HepG2 (cell line): ENCODE results near the gene UBAP2. TPM values are rescaled to one million over a fixed set of nuclear protein-coding genes. Genes with fewer than 3 reads are reported as not detected.

Experiments
- ELF4 ChIP-seq: sonication (generic); formaldehyde crosslinking; IDR thresholded peaks from 2 replicates; pipeline ENCODE4 v1.5.0; 2020; ENCODE audit warnings: missing genetic modification reagents, mild to moderate bottlenecking, moderate library complexity, borderline replicate concordance
- ETV6 ChIP-seq: sonication (generic); formaldehyde crosslinking; conservative IDR thresholded peaks from 2 replicates; pipeline ENCODE4 v1.4.0; 2020; ENCODE audit warnings: missing genetic modification reagents
- KLF13 ChIP-seq: sonication (generic); formaldehyde crosslinking; IDR thresholded peaks from 2 replicates; pipeline ENCODE4 v1.4.0; 2020; ENCODE audit warnings: mild to moderate bottlenecking, missing genetic modification reagents
- NFE2L1 ChIP-seq: sonication (generic); formaldehyde crosslinking; IDR thresholded peaks from 2 replicates; pipeline ENCODE4 v1.4.0; 2020; ENCODE audit warnings: missing genetic modification reagents, mild to moderate bottlenecking, borderline replicate concordance
- NR3C1 ChIP-seq: sonication (generic); formaldehyde crosslinking; IDR thresholded peaks from 2 replicates; pipeline ENCODE4 v1.4.0; 2020; ENCODE audit warnings: missing genetic modification reagents
- PCBP2 ChIP-seq: fragments of 200-400 bp; formaldehyde crosslinking; optimal IDR thresholded peaks from 2 replicates; pipeline ENCODE3; 2018; ENCODE audit warnings: low read length, low read depth; ENCODE audit not compliant: poor library complexity, severe bottlenecking
- PHB2 ChIP-seq: fragments of 450-650 bp; IDR thresholded peaks from 2 replicates; pipeline ENCODE4 v1.6.1; 2018; ENCODE audit not compliant: partially characterized antibody
- POGZ ChIP-seq: sonication (generic); formaldehyde crosslinking; IDR thresholded peaks from 2 replicates; pipeline ENCODE4 v1.4.0; 2020; ENCODE audit warnings: mild to moderate bottlenecking, missing genetic modification reagents
- RFX1 ChIP-seq: fragments of 450-650 bp; IDR thresholded peaks from 2 replicates; pipeline ENCODE4 v1.6.1; 2017
- SMARCE1 ChIP-seq: fragments of 450-650 bp; IDR thresholded peaks from 2 replicates; pipeline ENCODE4 v1.6.1; 2017; ENCODE audit warnings: borderline replicate concordance
- SOX6 ChIP-seq, 2 experiments: fragments of 450-650 bp in 1 of 2; sonication (generic) in 1 of 2; formaldehyde crosslinking in 1 of 2; IDR thresholded peaks; 2 replicates each; pipeline versions ENCODE4 v1.4.0 to v1.6.1; 2017 to 2020; ENCODE audit warnings: antibody characterized with exemption in 1 of 2, mild to moderate bottlenecking in 1 of 2, missing genetic modification reagents in 1 of 2
- ZFAT ChIP-seq: sonication (generic); formaldehyde crosslinking; conservative IDR thresholded peaks from 2 replicates; pipeline ENCODE4 v1.8.1; 2023; ENCODE audit warnings: missing genetic modification reagents, inconsistent platforms
- ZNF282 ChIP-seq: fragments of 450-650 bp; IDR thresholded peaks from 2 replicates; pipeline ENCODE4 v1.6.1; 2018; ENCODE audit not compliant: partially characterized antibody
- ZNF431 ChIP-seq: sonication (generic); formaldehyde crosslinking; IDR thresholded peaks from 2 replicates; pipeline ENCODE4 v1.9.0; 2022; ENCODE audit warnings: missing genetic modification reagents, low read depth, mild to moderate bottlenecking, borderline replicate concordance
- ZNF724P ChIP-seq: sonication (generic); formaldehyde crosslinking; IDR thresholded peaks from 2 replicates; pipeline ENCODE4 v1.8.0; 2022; ENCODE audit warnings: missing genetic modification reagents, borderline replicate concordance
- ZNF772 ChIP-seq: sonication (generic); formaldehyde crosslinking; IDR thresholded peaks from 2 replicates; pipeline ENCODE4 v1.5.0; 2020; ENCODE audit warnings: mild to moderate bottlenecking, missing genetic modification reagents
- ZSCAN31 ChIP-seq: sonication (generic); formaldehyde crosslinking; IDR thresholded peaks from 2 replicates; pipeline ENCODE4 v1.5.0; 2020; ENCODE audit warnings: low read depth, mild to moderate bottlenecking, missing genetic modification reagents
- polyA plus RNA-seq, 8 experiments: library from polyadenylated mRNA; depleted of rRNA in 3 of 8; stranded (reverse) in 7 of 8; unstranded in 1 of 8; fragments of >200 nt; fragmentation: Illumina TruSeq in 4 of 8; extraction: Trizol in 4 of 8; gene quantifications; 2 replicates each; pipeline versions ENCODE4 v1.2.1 to v1.2.3, GENCODE V29; 2011 to 2016; ENCODE audit warnings: low read depth in 4 of 8, missing spikeins in 1 of 8, mixed read lengths in 1 of 8; ENCODE audit not compliant: insufficient read depth in 1 of 8
- total RNA-seq, 5 experiments: library from RNA; depleted of rRNA; stranded (reverse); fragments of >200 nt; fragmentation: Illumina TruSeq; extraction: Trizol; gene quantifications; 2 replicates each; pipeline ENCODE4 v1.2.3, GENCODE V29; 2016; ENCODE audit warnings: low read depth in 1 of 5
- TF ChIP-seq, protein P1 (sequence below): sonication (generic); formaldehyde crosslinking; IDR thresholded peaks from 2 replicates; pipeline ENCODE4 v1.8.1; 2023; ENCODE audit warnings: mild to moderate bottlenecking, missing genetic modification reagents
- TF ChIP-seq, protein P2 (sequence below): sonication (generic); formaldehyde crosslinking; IDR thresholded peaks from 2 replicates; pipeline ENCODE4 v1.5.0; 2020; ENCODE audit warnings: mild to moderate bottlenecking, missing genetic modification reagents, borderline replicate concordance
- TF ChIP-seq, protein P3 (sequence below): sonication (generic); formaldehyde crosslinking; IDR thresholded peaks from 2 replicates; pipeline ENCODE4 v1.4.0; 2020; ENCODE audit warnings: missing genetic modification reagents

UBAP2 gene
- total and polyA plus RNA-seq, 2 of the 13 experiments (the other 11 are each of a cell fraction or from before 2014, with no cell fraction given), result 19.0 to 22.0 TPM

DNA sequence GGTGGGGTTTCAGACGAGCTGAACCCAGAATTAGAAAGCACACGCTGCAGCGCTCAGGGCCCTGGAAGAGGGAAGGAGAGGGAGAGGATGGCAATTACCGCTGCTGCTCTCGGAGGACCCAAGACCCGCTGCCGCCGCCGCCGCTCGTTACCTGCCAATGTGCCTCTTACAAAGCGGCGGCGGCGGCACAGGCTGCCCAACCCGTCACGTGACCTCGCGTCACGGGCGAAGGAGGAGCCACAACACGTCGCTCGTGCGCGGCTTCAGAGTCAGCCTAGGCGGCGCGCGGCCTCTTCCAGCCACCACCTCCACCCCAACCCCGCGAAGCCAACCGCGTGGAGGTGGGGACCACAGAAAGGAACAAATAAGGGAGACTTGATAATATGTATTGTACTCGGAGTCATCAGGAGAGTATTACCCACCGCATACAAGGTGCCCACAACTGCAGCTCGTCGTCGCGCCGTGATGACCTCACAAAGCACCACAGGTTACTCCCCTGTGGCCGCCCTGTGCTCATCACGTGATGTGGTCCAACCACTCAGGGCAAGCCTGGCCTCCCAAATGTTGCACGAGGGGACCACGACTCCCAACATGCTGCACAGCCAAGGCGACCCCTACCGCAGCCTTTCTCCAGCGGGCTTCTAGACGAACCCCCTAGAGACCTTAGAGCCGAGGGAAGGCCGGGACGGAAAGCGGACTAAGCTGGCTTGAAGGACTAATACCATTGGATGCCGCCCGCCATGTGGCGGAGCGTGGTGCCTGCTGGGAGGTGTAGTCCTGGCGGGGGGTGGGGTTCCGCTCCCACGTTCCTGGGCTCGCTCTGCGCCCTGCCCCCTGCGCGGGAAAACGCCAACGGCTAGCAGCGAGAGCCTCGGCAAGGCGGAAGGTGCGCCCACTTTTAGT is at the start of gene UBAP2 (continued):
- TF ChIP-seq ETV6, result peak; percentile 71; the same call in 1 of the 2 replicates
- TF ChIP-seq SMARCE1, result no peak
- no peak for TF ChIP-seq SOX6 (IDR thresholded peaks at IDR 0.05)
- TF ChIP-seq SOX6 (CRISPR knock-in tag; IDR thresholded peaks at IDR 0.05), result peak; percentile 79
- no peak for TF ChIP-seq NR3C1 (CRISPR knock-in tag)
- TF ChIP-seq ZFAT (CRISPR knock-in tag), result no peak
- TF ChIP-seq, protein P1, sequence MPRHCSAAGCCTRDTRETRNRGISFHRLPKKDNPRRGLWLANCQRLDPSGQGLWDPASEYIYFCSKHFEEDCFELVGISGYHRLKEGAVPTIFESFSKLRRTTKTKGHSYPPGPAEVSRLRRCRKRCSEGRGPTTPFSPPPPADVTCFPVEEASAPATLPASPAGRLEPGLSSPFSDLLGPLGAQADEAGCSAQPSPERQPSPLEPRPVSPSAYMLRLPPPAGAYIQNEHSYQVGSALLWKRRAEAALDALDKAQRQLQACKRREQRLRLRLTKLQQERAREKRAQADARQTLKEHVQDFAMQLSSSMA (CRISPR knock-in tag), result no peak
- peak; percentile 97; the same call in 1 of the 2 replicates for TF ChIP-seq KLF13
- TF ChIP-seq RFX1, result no peak
- no peak for TF ChIP-seq ZNF282
- TF ChIP-seq PCBP2, result no peak
- TF ChIP-seq, protein P2, sequence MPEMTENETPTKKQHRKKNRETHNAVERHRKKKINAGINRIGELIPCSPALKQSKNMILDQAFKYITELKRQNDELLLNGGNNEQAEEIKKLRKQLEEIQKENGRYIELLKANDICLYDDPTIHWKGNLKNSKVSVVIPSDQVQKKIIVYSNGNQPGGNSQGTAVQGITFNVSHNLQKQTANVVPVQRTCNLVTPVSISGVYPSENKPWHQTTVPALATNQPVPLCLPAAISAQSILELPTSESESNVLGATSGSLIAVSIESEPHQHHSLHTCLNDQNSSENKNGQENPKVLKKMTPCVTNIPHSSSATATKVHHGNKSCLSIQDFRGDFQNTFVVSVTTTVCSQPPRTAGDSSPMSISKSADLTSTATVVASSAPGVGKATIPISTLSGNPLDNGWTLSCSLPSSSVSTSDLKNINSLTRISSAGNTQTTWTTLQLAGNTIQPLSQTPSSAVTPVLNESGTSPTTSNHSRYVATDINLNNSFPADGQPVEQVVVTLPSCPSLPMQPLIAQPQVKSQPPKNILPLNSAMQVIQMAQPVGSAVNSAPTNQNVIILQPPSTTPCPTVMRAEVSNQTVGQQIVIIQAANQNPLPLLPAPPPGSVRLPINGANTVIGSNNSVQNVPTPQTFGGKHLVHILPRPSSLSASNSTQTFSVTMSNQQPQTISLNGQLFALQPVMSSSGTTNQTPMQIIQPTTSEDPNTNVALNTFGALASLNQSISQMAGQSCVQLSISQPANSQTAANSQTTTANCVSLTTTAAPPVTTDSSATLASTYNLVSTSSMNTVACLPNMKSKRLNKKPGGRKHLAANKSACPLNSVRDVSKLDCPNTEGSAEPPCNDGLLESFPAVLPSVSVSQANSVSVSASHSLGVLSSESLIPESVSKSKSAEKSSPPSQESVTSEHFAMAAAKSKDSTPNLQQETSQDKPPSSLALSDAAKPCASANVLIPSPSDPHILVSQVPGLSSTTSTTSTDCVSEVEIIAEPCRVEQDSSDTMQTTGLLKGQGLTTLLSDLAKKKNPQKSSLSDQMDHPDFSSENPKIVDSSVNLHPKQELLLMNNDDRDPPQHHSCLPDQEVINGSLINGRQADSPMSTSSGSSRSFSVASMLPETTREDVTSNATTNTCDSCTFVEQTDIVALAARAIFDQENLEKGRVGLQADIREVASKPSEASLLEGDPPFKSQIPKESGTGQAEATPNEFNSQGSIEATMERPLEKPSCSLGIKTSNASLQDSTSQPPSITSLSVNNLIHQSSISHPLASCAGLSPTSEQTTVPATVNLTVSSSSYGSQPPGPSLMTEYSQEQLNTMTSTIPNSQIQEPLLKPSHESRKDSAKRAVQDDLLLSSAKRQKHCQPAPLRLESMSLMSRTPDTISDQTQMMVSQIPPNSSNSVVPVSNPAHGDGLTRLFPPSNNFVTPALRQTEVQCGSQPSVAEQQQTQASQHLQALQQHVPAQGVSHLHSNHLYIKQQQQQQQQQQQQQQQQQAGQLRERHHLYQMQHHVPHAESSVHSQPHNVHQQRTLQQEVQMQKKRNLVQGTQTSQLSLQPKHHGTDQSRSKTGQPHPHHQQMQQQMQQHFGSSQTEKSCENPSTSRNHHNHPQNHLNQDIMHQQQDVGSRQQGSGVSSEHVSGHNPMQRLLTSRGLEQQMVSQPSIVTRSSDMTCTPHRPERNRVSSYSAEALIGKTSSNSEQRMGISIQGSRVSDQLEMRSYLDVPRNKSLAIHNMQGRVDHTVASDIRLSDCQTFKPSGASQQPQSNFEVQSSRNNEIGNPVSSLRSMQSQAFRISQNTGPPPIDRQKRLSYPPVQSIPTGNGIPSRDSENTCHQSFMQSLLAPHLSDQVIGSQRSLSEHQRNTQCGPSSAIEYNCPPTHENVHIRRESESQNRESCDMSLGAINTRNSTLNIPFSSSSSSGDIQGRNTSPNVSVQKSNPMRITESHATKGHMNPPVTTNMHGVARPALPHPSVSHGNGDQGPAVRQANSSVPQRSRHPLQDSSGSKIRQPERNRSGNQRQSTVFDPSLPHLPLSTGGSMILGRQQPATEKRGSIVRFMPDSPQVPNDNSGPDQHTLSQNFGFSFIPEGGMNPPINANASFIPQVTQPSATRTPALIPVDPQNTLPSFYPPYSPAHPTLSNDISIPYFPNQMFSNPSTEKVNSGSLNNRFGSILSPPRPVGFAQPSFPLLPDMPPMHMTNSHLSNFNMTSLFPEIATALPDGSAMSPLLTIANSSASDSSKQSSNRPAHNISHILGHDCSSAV (CRISPR knock-in tag), result no peak
- TF ChIP-seq NFE2L1 (CRISPR knock-in tag), result no peak
- peak; percentile 39 for TF ChIP-seq ZSCAN31 (CRISPR knock-in tag)
- peak; percentile 74 for TF ChIP-seq ZNF772 (CRISPR knock-in tag)
- TF ChIP-seq ELF4, result peak; percentile 71
- peak; percentile 52; the same call in 1 of the 2 replicates for TF ChIP-seq ZNF724P (CRISPR knock-in tag)
- peak; percentile 83 for TF ChIP-seq POGZ
- peak; percentile 66; the same call in 1 of the 2 replicates for TF ChIP-seq ZNF431 (CRISPR knock-in tag)
- no peak for TF ChIP-seq PHB2
- TF ChIP-seq, protein P3, sequence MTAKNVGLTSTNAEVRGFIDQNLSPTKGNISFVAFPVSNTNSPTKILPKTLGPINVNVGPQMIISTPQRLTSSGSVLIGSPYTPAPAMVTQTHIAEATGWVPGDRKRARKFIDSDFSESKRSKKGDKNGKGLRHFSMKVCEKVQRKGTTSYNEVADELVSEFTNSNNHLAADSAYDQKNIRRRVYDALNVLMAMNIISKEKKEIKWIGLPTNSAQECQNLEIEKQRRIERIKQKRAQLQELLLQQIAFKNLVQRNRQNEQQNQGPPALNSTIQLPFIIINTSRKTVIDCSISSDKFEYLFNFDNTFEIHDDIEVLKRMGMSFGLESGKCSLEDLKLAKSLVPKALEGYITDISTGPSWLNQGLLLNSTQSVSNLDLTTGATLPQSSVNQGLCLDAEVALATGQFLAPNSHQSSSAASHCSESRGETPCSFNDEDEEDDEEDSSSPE, result peak; percentile 98
